Activated naive CD8-positive, alpha-beta T cell (primary cell): ENCODE measurements around the gene SPATA7.
"Not testable (repeated sequence)": the region's sequence is repeated elsewhere in the genome, so short reads cannot be mapped to it uniquely, and the experiment has no call there.

Experiments used
- H3K27ac Mint-ChIP-seq: one replicate; pipeline ENCODE4 v1.8.0; 2021; ENCODE audit warnings: mixed read lengths
- H3K27me3 Mint-ChIP-seq: one replicate; pipeline ENCODE4 v1.8.0; 2021; ENCODE audit warnings: mixed read lengths
- H3K36me3 Mint-ChIP-seq: one replicate; pipeline ENCODE4 v1.8.0; 2021; ENCODE audit warnings: mixed read lengths
- H3K4me1 Mint-ChIP-seq: one replicate; pipeline ENCODE4 v1.8.0; 2021; ENCODE audit warnings: low read depth, mixed read lengths
- H3K4me3 Mint-ChIP-seq: one replicate; pipeline ENCODE4 v1.8.0; 2021; ENCODE audit warnings: mild to moderate bottlenecking, mixed read lengths
- H3K9me3 Mint-ChIP-seq: one replicate; pipeline ENCODE4 v1.8.0; 2021; ENCODE audit warnings: low read depth, mixed read lengths

The SPATA7 gene

DNA sequence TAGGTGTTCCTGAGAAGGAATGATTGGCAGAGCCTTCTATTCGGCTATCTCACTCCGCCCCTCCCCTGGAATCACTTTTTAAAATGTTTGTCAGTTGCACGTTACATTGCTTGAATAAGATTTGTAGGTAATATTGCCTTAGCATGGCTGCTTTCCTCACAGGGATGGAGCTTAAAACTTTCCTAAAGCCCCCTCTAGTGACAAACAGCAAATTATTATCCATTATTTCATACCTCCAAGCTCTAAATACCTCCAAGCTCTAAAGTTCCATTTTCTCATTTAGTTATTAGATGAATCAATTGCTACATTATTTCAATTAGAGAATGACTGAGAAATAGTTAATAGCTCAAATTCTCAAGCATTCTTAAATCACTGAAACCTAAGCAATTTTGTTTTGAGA is 5.1 kb upstream of the SPATA7 start:
- Mint-ChIP-seq H3K4me1 (peaks cover 8% of the 10 kb centered on the region), H3K36me3 (no peaks in the 10 kb centered on the region), H3K4me3 (no peak overlapping the region), H3K27me3 (no peaks in the 10 kb centered on the region), H3K9me3 (no peaks in the 10 kb centered on the region), H3K27ac (no peak overlapping the region)

GRCh38 chr14:88381634-88382033 is 3.8 kb upstream of the SPATA7 start:
- H3K4me3 Mint-ChIP-seq, H3K9me3 Mint-ChIP-seq, H3K36me3 Mint-ChIP-seq, H3K27me3 Mint-ChIP-seq, H3K27ac Mint-ChIP-seq: not testable (repeated sequence)
- peaks cover 16% of the 10 kb centered on the region for H3K4me1 Mint-ChIP-seq

DNA sequence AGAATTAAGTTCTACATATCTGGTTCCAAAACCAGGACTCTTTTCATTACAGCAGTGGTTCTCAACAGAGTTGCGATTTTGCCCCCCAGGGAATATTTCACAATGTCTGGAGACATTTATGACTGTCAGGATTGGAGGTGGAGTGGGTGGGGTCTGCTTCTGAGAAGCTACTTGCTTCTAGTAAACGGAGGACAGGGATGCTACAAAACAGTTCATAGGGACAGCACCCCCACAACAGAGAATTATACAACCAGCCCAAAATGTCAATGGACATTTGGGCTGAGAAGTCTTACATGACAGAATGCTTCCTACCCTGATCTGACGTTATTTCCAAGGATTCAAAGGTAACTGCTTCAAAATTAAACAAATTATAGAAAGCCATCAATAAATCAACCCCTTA is 739 bp upstream of the SPATA7 start:
- Mint-ChIP-seq H3K4me3 (peak overlapping the region; percentile 94), H3K4me1 (peaks cover 19% of the 10 kb centered on the region), H3K27ac (peak overlapping the region; percentile 64), H3K27me3 (no peaks in the 10 kb centered on the region), H3K9me3 (no peaks in the 10 kb centered on the region), H3K36me3 (no peaks in the 10 kb centered on the region)

DNA sequence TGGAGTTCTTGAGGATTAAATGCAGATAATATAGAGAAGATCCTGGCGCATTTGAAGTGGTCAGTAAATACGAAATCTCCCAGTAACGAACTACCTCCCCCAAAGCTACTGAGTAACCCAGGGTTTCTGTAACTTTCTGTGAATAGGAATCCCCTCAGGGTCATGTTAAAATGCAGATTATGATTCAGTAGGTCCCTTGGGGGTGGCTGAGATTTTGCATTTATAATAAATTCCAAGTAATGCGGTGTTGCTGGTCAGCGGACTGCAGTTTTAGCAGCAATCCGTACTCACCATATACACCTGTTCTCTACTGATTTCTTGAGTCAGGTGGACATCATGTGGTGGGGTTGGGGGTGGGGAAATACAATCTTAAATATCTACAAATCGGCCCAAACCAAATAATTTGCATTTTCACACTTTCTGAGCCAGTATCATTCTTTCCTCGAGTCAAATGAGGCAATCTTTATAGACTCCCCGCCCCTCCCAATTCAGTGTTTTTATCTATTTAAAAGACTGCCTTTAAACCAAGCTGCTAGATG is 868 bp downstream of the SPATA7 start:
- no peaks in the 10 kb centered on the region for H3K27me3 Mint-ChIP-seq
- no peaks in the 10 kb centered on the region for H3K36me3 Mint-ChIP-seq
- H3K9me3 Mint-ChIP-seq, result no peaks in the 10 kb centered on the region
- peaks cover 20% of the 10 kb centered on the region for H3K4me1 Mint-ChIP-seq
- H3K4me3 Mint-ChIP-seq, result peak overlapping the region; percentile 94
- H3K27ac Mint-ChIP-seq, result no peak overlapping the region

DNA sequence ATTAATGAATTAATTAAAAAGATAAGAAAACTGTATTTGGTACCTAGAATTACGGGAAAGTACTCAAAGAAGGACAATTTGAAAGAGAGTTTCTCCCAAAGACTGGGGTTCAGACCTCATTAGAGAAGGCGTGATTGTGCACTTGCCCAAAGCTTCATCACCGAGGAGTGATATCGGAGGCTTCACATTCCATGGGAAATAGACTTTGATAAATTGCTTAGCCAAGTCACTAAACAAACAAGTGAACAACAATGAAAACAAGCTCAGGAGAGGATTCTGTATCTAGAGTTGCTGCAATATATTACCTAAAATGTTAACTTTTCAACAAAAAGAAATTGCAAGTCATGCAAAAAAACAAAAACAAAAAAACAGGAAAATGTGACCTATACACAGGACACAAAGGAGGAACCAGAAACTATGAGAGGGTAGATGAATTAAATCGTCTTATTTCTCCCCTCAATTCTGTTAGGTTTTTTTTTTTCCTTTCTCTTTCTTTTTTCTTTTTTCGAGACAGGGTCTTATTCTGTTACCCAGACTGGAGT is 3.4 kb downstream of the SPATA7 start:
- H3K36me3 Mint-ChIP-seq, result peaks cover 2% of the 10 kb centered on the region
- H3K9me3 Mint-ChIP-seq, result no peaks in the 10 kb centered on the region
- no peak overlapping the region for H3K27ac Mint-ChIP-seq
- H3K27me3 Mint-ChIP-seq, result no peaks in the 10 kb centered on the region
- peaks cover 20% of the 10 kb centered on the region for H3K4me1 Mint-ChIP-seq
- no peak overlapping the region for H3K4me3 Mint-ChIP-seq

DNA sequence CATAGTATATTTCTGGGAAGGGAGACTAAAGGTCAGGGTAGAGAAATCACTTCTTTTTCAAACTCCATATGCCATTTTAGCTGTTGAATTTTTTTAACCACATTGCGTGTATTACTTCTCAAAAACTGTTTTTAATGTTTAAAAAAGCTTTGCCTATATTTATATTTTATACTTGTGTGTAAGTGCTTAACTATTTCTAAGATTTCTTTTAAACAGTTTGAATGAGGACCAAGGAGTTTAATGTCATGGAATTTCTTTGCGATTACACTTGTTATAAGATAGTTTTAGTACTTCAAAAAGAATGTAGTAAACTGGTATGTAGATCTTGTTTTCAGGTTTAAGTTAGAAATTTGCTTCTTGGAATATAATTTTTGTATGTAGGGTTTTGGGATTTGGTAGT is 7.2 kb downstream of the SPATA7 start:
- H3K36me3 Mint-ChIP-seq, result peaks cover 18% of the 10 kb centered on the region
- no peaks in the 10 kb centered on the region for H3K9me3 Mint-ChIP-seq
- H3K27ac Mint-ChIP-seq, result no peak overlapping the region
- H3K27me3 Mint-ChIP-seq, result no peaks in the 10 kb centered on the region
- H3K4me3 Mint-ChIP-seq, result no peak overlapping the region
- H3K4me1 Mint-ChIP-seq, result peaks cover 1% of the 10 kb centered on the region

- Mint-ChIP-seq H3K4me3 (no peak overlapping the region), H3K9me3 (peaks cover 37% of the 10 kb centered on the region), H3K36me3 (peaks cover 63% of the 10 kb centered on the region), H3K27me3 (no peaks in the 10 kb centered on the region), H3K27ac (no peak overlapping the region), H3K4me1 (no peaks in the 10 kb centered on the region)
These were observed 25.6 kb downstream of the SPATA7 start for GRCh38 chr14:88411039-88411438.

DNA sequence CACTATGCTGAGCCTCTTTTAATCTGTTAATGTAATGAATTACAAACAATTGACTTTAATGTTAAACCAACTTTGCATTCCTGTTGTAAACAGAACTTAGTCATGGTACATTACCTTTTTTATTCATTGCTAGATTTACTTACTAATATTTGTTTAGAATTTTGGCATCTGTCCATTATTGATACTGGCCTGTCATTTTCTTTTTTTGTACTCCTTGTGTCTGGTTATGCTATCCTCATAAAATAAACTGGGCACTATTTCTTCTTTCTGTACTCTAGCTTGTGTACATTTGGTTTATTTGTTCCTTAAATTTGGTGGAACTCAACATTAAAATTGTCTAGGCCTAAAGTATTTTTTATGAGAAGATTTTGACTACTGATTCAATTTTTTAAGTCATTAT is 32.1 kb downstream of the SPATA7 start:
- Mint-ChIP-seq H3K36me3 (peaks cover 47% of the 10 kb centered on the region), H3K9me3 (peaks cover 25% of the 10 kb centered on the region), H3K4me1 (no peaks in the 10 kb centered on the region), H3K4me3 (no peak overlapping the region), H3K27ac (no peak overlapping the region), H3K27me3 (no peaks in the 10 kb centered on the region)

DNA sequence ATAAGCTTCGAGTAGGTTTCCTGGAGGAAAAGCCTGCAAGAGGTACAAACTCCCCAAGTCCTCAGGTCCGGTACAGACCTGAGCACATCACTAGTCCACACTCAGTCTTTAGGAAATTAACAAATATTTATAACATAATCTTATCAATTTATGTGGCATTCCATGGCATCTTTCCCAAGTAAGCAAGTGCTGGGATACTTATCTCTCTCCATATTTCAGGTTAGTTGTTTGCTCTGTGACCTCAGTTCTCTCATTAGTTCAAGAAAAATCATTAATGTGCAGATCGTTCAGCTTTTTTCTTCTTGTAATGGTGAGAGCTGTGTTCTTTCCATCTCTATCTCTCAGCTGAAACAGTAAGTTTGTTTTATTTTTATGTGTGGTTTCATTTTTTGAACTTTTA is 34.7 kb downstream of the SPATA7 start:
- Mint-ChIP-seq H3K9me3 (peaks cover 16% of the 10 kb centered on the region), H3K4me3 (no peak overlapping the region), H3K27me3 (no peaks in the 10 kb centered on the region), H3K4me1 (no peaks in the 10 kb centered on the region), H3K36me3 (peaks cover 26% of the 10 kb centered on the region), H3K27ac (no peak overlapping the region)

DNA sequence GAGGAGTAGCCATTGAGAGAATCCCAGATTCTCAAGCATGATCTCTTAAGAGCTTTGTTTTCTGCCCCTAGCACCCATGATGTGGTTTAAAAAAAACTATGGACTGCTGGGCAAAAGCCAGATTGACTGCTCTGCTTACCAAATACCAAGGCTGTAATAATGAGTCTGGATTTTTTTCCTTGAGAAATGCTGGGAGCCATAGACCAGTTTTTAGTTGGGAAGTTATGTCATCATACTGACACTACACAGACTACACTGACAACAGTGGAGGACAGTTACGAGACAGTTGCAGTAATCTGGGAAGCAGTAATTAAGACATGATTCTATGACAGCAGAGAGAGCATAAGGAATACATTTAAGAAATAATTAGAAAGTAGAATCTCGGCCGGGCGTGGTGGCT is 35.8 kb downstream of the SPATA7 start:
- Mint-ChIP-seq H3K4me1 (no peaks in the 10 kb centered on the region), H3K4me3 (no peak overlapping the region), H3K27me3 (no peaks in the 10 kb centered on the region), H3K36me3 (peaks cover 19% of the 10 kb centered on the region), H3K9me3 (peaks cover 8% of the 10 kb centered on the region), H3K27ac (no peak overlapping the region)

- Mint-ChIP-seq H3K4me1 (no peaks in the 10 kb centered on the region), H3K27me3 (no peaks in the 10 kb centered on the region), H3K9me3 (peaks cover 8% of the 10 kb centered on the region)
These were observed 36.6 kb downstream of the SPATA7 start for GRCh38 chr14:88422047-88422446.

GRCh38 chr14:88422919-88423650 is 37.6 kb downstream of the SPATA7 start:
- H3K9me3 Mint-ChIP-seq, result peaks cover under 1% of the 10 kb centered on the region
- no peaks in the 10 kb centered on the region for H3K4me1 Mint-ChIP-seq
- H3K36me3 Mint-ChIP-seq, result peaks cover 10% of the 10 kb centered on the region
- no peak overlapping the region for H3K4me3 Mint-ChIP-seq
- no peaks in the 10 kb centered on the region for H3K27me3 Mint-ChIP-seq
- no peak overlapping the region for H3K27ac Mint-ChIP-seq

More at GRCh38 chr14:88422047-88422446, 36.6 kb downstream of the SPATA7 start:
- Mint-ChIP-seq H3K36me3 (peaks cover 19% of the 10 kb centered on the region), H3K4me3 (no peak overlapping the region), H3K27ac (no peak overlapping the region)

DNA sequence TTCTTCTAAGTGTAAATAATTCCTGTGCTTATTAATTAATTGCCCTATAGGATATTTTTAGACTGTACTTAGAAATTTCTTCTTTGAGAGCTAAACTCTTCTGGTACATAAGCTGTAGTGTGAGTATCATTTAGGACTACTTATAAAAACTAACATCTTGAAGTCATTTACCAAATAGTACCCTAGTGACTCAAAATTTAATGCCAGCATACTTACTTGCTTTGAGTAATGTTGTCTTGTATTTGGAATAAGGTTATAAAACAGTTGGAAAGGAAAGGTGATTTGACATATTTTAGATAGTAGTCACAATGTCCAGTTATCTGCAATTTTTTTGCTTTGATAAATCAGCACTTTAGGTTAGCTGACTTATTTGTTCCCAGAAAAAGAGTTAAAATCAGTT is 39.1 kb downstream of the SPATA7 start:
- Mint-ChIP-seq H3K4me1 (no peaks in the 10 kb centered on the region), H3K9me3 (no peaks in the 10 kb centered on the region), H3K27ac (no peak overlapping the region), H3K36me3 (peaks cover 9% of the 10 kb centered on the region), H3K4me3 (no peak overlapping the region), H3K27me3 (no peaks in the 10 kb centered on the region)

- no peak overlapping the region for H3K4me3 Mint-ChIP-seq
- no peaks in the 10 kb centered on the region for H3K4me1 Mint-ChIP-seq
- H3K36me3 Mint-ChIP-seq, result peaks cover 5% of the 10 kb centered on the region
- no peaks in the 10 kb centered on the region for H3K27me3 Mint-ChIP-seq
- no peaks in the 10 kb centered on the region for H3K9me3 Mint-ChIP-seq
- no peak overlapping the region for H3K27ac Mint-ChIP-seq
These were observed 40.8 kb downstream of the SPATA7 start for GRCh38 chr14:88426271-88426670.

DNA sequence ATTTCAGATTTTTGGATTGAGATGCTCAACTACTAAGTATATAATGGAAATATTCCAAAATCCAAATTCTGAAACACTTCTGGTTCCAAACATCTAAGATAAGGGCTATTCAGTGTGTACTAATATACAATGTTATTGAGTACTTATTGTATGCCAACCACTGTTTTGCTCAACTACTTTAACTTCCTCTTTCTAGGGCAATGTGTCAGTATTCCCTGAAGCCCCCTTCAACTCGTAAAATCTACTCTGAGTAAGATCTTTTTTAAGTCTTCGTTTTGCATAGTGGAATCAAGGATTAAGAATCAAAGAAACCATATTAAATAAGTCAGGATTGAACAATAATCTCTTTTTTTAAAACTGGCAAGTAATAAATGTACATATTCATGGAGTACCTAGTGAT is 45.5 kb downstream of the SPATA7 start:
- Mint-ChIP-seq H3K36me3 (peaks cover 10% of the 10 kb centered on the region), H3K4me3 (no peak overlapping the region), H3K27ac (no peak overlapping the region), H3K4me1 (no peaks in the 10 kb centered on the region), H3K9me3 (no peaks in the 10 kb centered on the region), H3K27me3 (no peaks in the 10 kb centered on the region)

- no peaks in the 10 kb centered on the region for H3K4me1 Mint-ChIP-seq
- peaks cover 12% of the 10 kb centered on the region for H3K36me3 Mint-ChIP-seq
- no peaks in the 10 kb centered on the region for H3K9me3 Mint-ChIP-seq
- no peaks in the 10 kb centered on the region for H3K27me3 Mint-ChIP-seq
- no peak overlapping the region for H3K4me3 Mint-ChIP-seq
- no peak overlapping the region for H3K27ac Mint-ChIP-seq
These were observed 52.2 kb downstream of the SPATA7 start for GRCh38 chr14:88437658-88438057.
